CD14-positive monocyte (primary cell): ENCODE measurements around the gene UNKL. TPM values are rescaled to one million over a fixed set of nuclear protein-coding genes. Genes with fewer than 3 reads are reported as not detected.
"Not testable (repeated sequence)": the region's sequence is repeated elsewhere in the genome, so short reads cannot be mapped to it uniquely, and the experiment has no call there.

ENCODE experiments used
- DNase-seq, 3 donors: peaks; one replicate each; pipeline ENCODE4 v3.0.0-alpha.2; 2011 to 2022
- H2AFZ ChIP-seq: 2 replicates; pipeline ENCODE4 v1.6.0; 2012; ENCODE audit warnings: mild to moderate bottlenecking, low read depth, low read length, inconsistent platforms; ENCODE audit not compliant: insufficient read depth, poor library complexity, severe bottlenecking
- H3K27ac ChIP-seq, 2 donors: 1 replicate in 1 of 2; 2 replicates in 1 of 2; pipeline ENCODE4 v1.5.1; 2012 to 2013; ENCODE audit warnings: low read length in 2 of 2, control low read depth in 1 of 2, inconsistent platforms in 1 of 2, low read depth in 1 of 2, mild to moderate bottlenecking in 1 of 2
- H3K27me3 ChIP-seq, 2 donors: one replicate each; pipeline versions ENCODE4 v1.6.0 to v1.6.1; 2011 to 2013; ENCODE audit warnings: low read length in 2 of 2; ENCODE audit not compliant: control insufficient read depth in 2 of 2, insufficient read depth in 2 of 2
- H3K36me3 ChIP-seq, 2 donors: replicated peaks in 1 of 2; 1 replicate in 1 of 2; 2 replicates in 1 of 2; pipeline versions ENCODE4 v1.5.1 to v1.6.1; 2012 to 2013; ENCODE audit warnings: low read length in 2 of 2, control low read depth in 1 of 2, inconsistent platforms in 1 of 2, mild to moderate bottlenecking in 1 of 2; ENCODE audit not compliant: insufficient read depth in 2 of 2, control insufficient read depth in 1 of 2
- H3K4me1 ChIP-seq, 2 donors: 1 replicate in 1 of 2; 2 replicates in 1 of 2; pipeline versions ENCODE4 v1.5.1 to v1.6.1; 2012 to 2013; ENCODE audit warnings: low read length in 2 of 2, control low read depth in 1 of 2, inconsistent platforms in 1 of 2, mild to moderate bottlenecking in 1 of 2, moderate library complexity in 1 of 2; ENCODE audit not compliant: insufficient read depth in 2 of 2, control insufficient read depth in 1 of 2
- H3K4me2 ChIP-seq: replicated peaks from 2 replicates; pipeline ENCODE3; 2012; ENCODE audit warnings: low read length, moderate library complexity, mild to moderate bottlenecking; ENCODE audit not compliant: poor library complexity, severe bottlenecking; ENCODE audit errors: extremely low read depth
- H3K4me3 ChIP-seq, 3 experiments: fragments of 200-600 bp in 1 of 3; sonication (generic) in 1 of 3; replicated peaks in 1 of 3; 1 replicate in 2 of 3; 2 replicates in 1 of 3; pipeline ENCODE4 v1.5.1; 2011 to 2013; ENCODE audit warnings: low read length in 3 of 3, mild to moderate bottlenecking in 3 of 3, control low read depth in 2 of 3, low read depth in 2 of 3, inconsistent platforms in 1 of 3, moderate library complexity in 1 of 3
- H3K79me2 ChIP-seq: 2 replicates; pipeline ENCODE4 v1.6.0; 2012; ENCODE audit warnings: mild to moderate bottlenecking, control low read depth, inconsistent platforms, low read length, moderate library complexity; ENCODE audit not compliant: insufficient read depth
- H3K9ac ChIP-seq: 2 replicates; pipeline ENCODE4 v1.6.0; 2017; ENCODE audit warnings: low read length, mild to moderate bottlenecking; ENCODE audit not compliant: insufficient read depth, poor library complexity, severe bottlenecking
- H3K9me3 ChIP-seq, 2 donors: replicated peaks in 1 of 2; 1 replicate in 1 of 2; 2 replicates in 1 of 2; pipeline versions ENCODE4 v1.5.1 to v1.6.1; 2012 to 2013; ENCODE audit warnings: low read length in 2 of 2, control low read depth in 1 of 2; ENCODE audit not compliant: control insufficient read depth in 1 of 2, insufficient read depth in 1 of 2
- H4K20me1 ChIP-seq: 2 replicates; pipeline ENCODE4 v1.6.0; 2012; ENCODE audit warnings: mild to moderate bottlenecking, low read length, control low read depth, moderate library complexity; ENCODE audit not compliant: insufficient read depth
- H3K27ac Mint-ChIP-seq, 7 donors: one replicate each; pipeline ENCODE4 v1.8.0; 2020; ENCODE audit warnings: mild to moderate bottlenecking in 7 of 7, mixed read lengths in 7 of 7, moderate library complexity in 6 of 7, inconsistent platforms in 2 of 7
- H3K27me3 Mint-ChIP-seq, 3 donors: one replicate each; pipeline ENCODE4 v1.8.0; 2021 to 2022; ENCODE audit warnings: low read depth in 3 of 3, mild to moderate bottlenecking in 3 of 3, mixed read lengths in 3 of 3, moderate library complexity in 3 of 3, inconsistent platforms in 1 of 3
- H3K36me3 Mint-ChIP-seq, 2 donors: one replicate each; pipeline ENCODE4 v1.8.0; 2020; ENCODE audit warnings: mixed read lengths in 2 of 2, inconsistent platforms in 1 of 2, mild to moderate bottlenecking in 1 of 2
- H3K4me1 Mint-ChIP-seq: one replicate; pipeline ENCODE4 v1.8.0; 2020; ENCODE audit warnings: mild to moderate bottlenecking, mixed read lengths
- H3K4me3 Mint-ChIP-seq, 2 donors: one replicate each; pipeline ENCODE4 v1.8.0; 2020; ENCODE audit warnings: mild to moderate bottlenecking in 2 of 2, mixed read lengths in 2 of 2, moderate library complexity in 1 of 2
- H3K9me3 Mint-ChIP-seq, 7 donors: one replicate each; pipeline ENCODE4 v1.8.0; 2020 to 2022; ENCODE audit warnings: mixed read lengths in 7 of 7, mild to moderate bottlenecking in 6 of 7, moderate library complexity in 6 of 7, inconsistent platforms in 2 of 7
- CTCF ChIP-seq: fragments of 200-600 bp; IDR thresholded peaks from one replicate; pipeline ENCODE4 v1.8.0; 2022; ENCODE audit warnings: antibody characterized with exemption, mild to moderate bottlenecking
- WGBS: methylation state at CpG from one replicate; pipeline ENCODE4 v1.1.5; 2013; ENCODE audit warnings: missing lambda C conversion rate; ENCODE audit not compliant: insufficient coverage; 5-methylcytosine and 5-hydroxymethylcytosine counted together
- intact Hi-C, 2 donors: fragments of 100-400 bp; cut with micrococcal nuclease; formaldehyde crosslinking; loops; one replicate each; pipeline versions ENCODE4 v1.15.0 to v1.15.1; 2023
- polyA plus RNA-seq, 3 donors: library from polyadenylated mRNA; depleted of rRNA in 1 of 3; unstranded in 2 of 3; stranded (reverse) in 1 of 3; fragments of 300-500 nt in 2 of 3; fragments of >200 nt in 1 of 3; fragmentation: Illumina TruSeq in 2 of 3; gene quantifications; 1 replicate in 2 of 3; 2 replicates in 1 of 3; pipeline ENCODE4 v1.2.3, GENCODE V29; 2012 to 2021

UNKL gene
- polyA plus RNA-seq, 3 donors, result 1.2 to 19.9 (median 2.2) TPM

- Mint-ChIP-seq H3K27ac (no peak overlapping the region), H3K27me3 (peaks cover 36 to 49% (median 42%) of the 10 kb centered on the region in 3 donors), H3K9me3 (peaks cover 0 to 32% (median 11%) of the 10 kb centered on the region in 7 donors), H3K36me3 (peaks cover 3 to 5% of the 10 kb centered on the region in 2 donors), H3K4me3 (peak overlapping the region in 1 of 2 donors; percentile 48), H3K4me1 (peaks cover 17% of the 10 kb centered on the region)
- no peak overlapping the region for H3K9ac ChIP-seq
- H3K27ac ChIP-seq, result no peak overlapping the region
- intact Hi-C loops, result no loop called here
- peak; percentile 53 for TF ChIP-seq CTCF
- no peaks in the 10 kb centered on the region for H3K79me2 ChIP-seq
- H3K9me3 ChIP-seq, result peaks cover 5 to 11% of the 10 kb centered on the region in 2 donors
- H2AFZ ChIP-seq, result no peak overlapping the region
- peaks cover 38 to 42% of the 10 kb centered on the region in 2 donors for H3K27me3 ChIP-seq
- 80% methylated on average over 13 of the region's 17 CpGs for WGBS
- H3K4me2 ChIP-seq, result no peak overlapping the region
- peaks cover 17% of the 10 kb centered on the region for H4K20me1 ChIP-seq
- peaks cover 0 to 6% of the 10 kb centered on the region in 2 donors for H3K36me3 ChIP-seq
- DNase-seq, result no peak
- peaks cover 13 to 32% of the 10 kb centered on the region in 2 donors for H3K4me1 ChIP-seq
- H3K4me3 ChIP-seq, result no peak overlapping the region
Measured at GRCh38 chr16:1330260-1330914, 84.1 kb downstream of the UNKL start.

- H3K9me3 ChIP-seq, H3K4me3 Mint-ChIP-seq, H3K9ac ChIP-seq, H3K4me3 ChIP-seq, H3K79me2 ChIP-seq, intact Hi-C loops, H3K27ac Mint-ChIP-seq, H3K4me2 ChIP-seq, H3K27ac ChIP-seq, DNase-seq, H2AFZ ChIP-seq: not testable (repeated sequence)
- H3K4me1 ChIP-seq, result peaks cover 13 to 27% of the 10 kb centered on the region in 2 donors
- H3K36me3 ChIP-seq, result peaks cover 10 to 20% of the 10 kb centered on the region in 2 donors
- peaks cover 31% of the 10 kb centered on the region for H4K20me1 ChIP-seq
- peaks cover 16% of the 10 kb centered on the region for H3K4me1 Mint-ChIP-seq
- H3K27me3 ChIP-seq, result peaks cover 25 to 28% of the 10 kb centered on the region in 2 donors
- peaks cover 0 to 28% (median 11%) of the 10 kb centered on the region in 7 donors for H3K9me3 Mint-ChIP-seq
- WGBS, result 93% methylated on average over 6 of the region's 10 CpGs
- peaks cover 16 to 18% of the 10 kb centered on the region in 2 donors for H3K36me3 Mint-ChIP-seq
- H3K27me3 Mint-ChIP-seq, result peaks cover 22 to 35% (median 28%) of the 10 kb centered on the region in 3 donors
Measured at GRCh38 chr16:1328961-1329360, 85.5 kb downstream of the UNKL start.

GRCh38 chr16:1328136-1328535, 86.4 kb downstream of the UNKL start:
- H3K36me3 Mint-ChIP-seq, result peaks cover 22 to 26% of the 10 kb centered on the region in 2 donors
- DNase-seq, H3K27ac ChIP-seq, H3K79me2 ChIP-seq, H3K4me3 ChIP-seq, H2AFZ ChIP-seq, H3K4me2 ChIP-seq, intact Hi-C loops, H3K4me3 Mint-ChIP-seq, H3K9ac ChIP-seq, H3K9me3 ChIP-seq: not testable (repeated sequence)
- Histone ChIP-seq H3K36me3 (peaks cover 19 to 28% of the 10 kb centered on the region in 2 donors), H3K27me3 (peaks cover 20 to 24% of the 10 kb centered on the region in 2 donors), H3K4me1 (peaks cover 12 to 19% of the 10 kb centered on the region in 2 donors), H4K20me1 (peaks cover 39% of the 10 kb centered on the region)
- H3K9me3 Mint-ChIP-seq, result peaks cover 0 to 28% (median 11%) of the 10 kb centered on the region in 7 donors
- H3K4me1 Mint-ChIP-seq, result peaks cover 16% of the 10 kb centered on the region
- WGBS, result 97% methylated on average over 15 of the region's 20 CpGs
- H3K27ac Mint-ChIP-seq, result peak overlapping the region in 1 of 7 donors; percentile 37
- H3K27me3 Mint-ChIP-seq, result peaks cover 22 to 32% (median 27%) of the 10 kb centered on the region in 3 donors
